IMR-90 (cell line): ENCODE measurements around the gene CNNM2. TPM values are rescaled to one million over a fixed set of nuclear protein-coding genes. Genes with fewer than 3 reads are reported as not detected.

Source experiments
- ATAC-seq: fragments of 200-7000 bp; cut with Tn5 transposase; 2 replicates; pipeline ENCODE4 v1.9.1; 2020; ENCODE audit warnings: low read depth, mild to moderate bottlenecking, moderate library complexity
- BruUV-seq: library from RNA; stranded (reverse); fragments of 400-500 nt; replicated peaks from 2 replicates; lab custom pipeline; 2021; lab: Mats Ljungman, UMichigan
- CTCF ChIA-PET: fragments of 300-600 bp; formaldehyde crosslinking; extraction: SDS; loops from one replicate; lab custom pipeline; 2021; ENCODE audit warnings: antibody characterized with exemption; lab: Yijun Ruan, JAX
- POLR2A ChIA-PET: fragments of 300-600 bp; sonication (Branson Sonifier 250); formaldehyde crosslinking; loops from one replicate; lab custom pipeline; 2022; ENCODE audit warnings: antibody characterized with exemption; ENCODE audit not compliant: unreplicated experiment; lab: Charles Lee
- DNase-seq: peaks from one replicate; pipeline ENCODE4 v3.0.0; 2013
- H2AFZ ChIP-seq: replicated peaks from 2 replicates; pipeline ENCODE3; 2013; ENCODE audit warnings: low read length, mild to moderate bottlenecking; ENCODE audit not compliant: poor library complexity
- H2AK5ac ChIP-seq: 2 replicates; pipeline ENCODE4 v1.6.1; 2013; ENCODE audit warnings: low read depth, low read length, inconsistent platforms
- H2AK9ac ChIP-seq: replicated peaks from 2 replicates; pipeline ENCODE3; 2013; ENCODE audit warnings: mild to moderate bottlenecking, low read depth, low read length, moderate library complexity; ENCODE audit not compliant: poor library complexity
- H2BK120ac ChIP-seq: 2 replicates; pipeline ENCODE4 v1.6.1; 2013; ENCODE audit warnings: low read depth, low read length, inconsistent platforms
- H2BK15ac ChIP-seq: 3 replicates; pipeline ENCODE4 v1.6.1; 2013; ENCODE audit warnings: low read depth, low read length, inconsistent platforms
- H2BK20ac ChIP-seq: 2 replicates; pipeline ENCODE4 v1.6.1; 2013; ENCODE audit warnings: low read depth, mild to moderate bottlenecking, inconsistent platforms, low read length, moderate library complexity
- H2BK5ac ChIP-seq: 2 replicates; pipeline ENCODE4 v1.6.1; 2013; ENCODE audit warnings: mild to moderate bottlenecking, low read depth, low read length, inconsistent platforms; ENCODE audit not compliant: poor library complexity, severe bottlenecking
- H3K14ac ChIP-seq: replicated peaks from 2 replicates; pipeline ENCODE4 v1.6.1; 2013; ENCODE audit warnings: low read depth, low read length, inconsistent platforms
- H3K18ac ChIP-seq: 2 replicates; pipeline ENCODE4 v1.6.1; 2013; ENCODE audit warnings: low read depth, low read length, control low read depth
- H3K23ac ChIP-seq: 2 replicates; pipeline ENCODE4 v1.6.1; 2013; ENCODE audit warnings: low read depth, low read length, inconsistent platforms
- H3K27ac ChIP-seq: 2 replicates; pipeline ENCODE4 v1.5.1; 2013; ENCODE audit warnings: mild to moderate bottlenecking, control low read depth, low read length; ENCODE audit not compliant: insufficient read depth
- H3K27me3 ChIP-seq: 2 replicates; pipeline ENCODE4 v1.6.1; 2013; ENCODE audit warnings: low read length; ENCODE audit not compliant: control insufficient read depth, insufficient read depth
- H3K36me3 ChIP-seq: 2 replicates; pipeline ENCODE4 v1.6.1; 2013; ENCODE audit warnings: low read length, mixed read lengths; ENCODE audit not compliant: control insufficient read depth, insufficient read depth
- H3K4ac ChIP-seq: 2 replicates; pipeline ENCODE4 v1.6.1; 2013; ENCODE audit warnings: low read depth, low read length, inconsistent platforms
- H3K4me1 ChIP-seq: 2 replicates; pipeline ENCODE4 v1.6.1; 2013; ENCODE audit warnings: low read length, mixed read lengths; ENCODE audit not compliant: control insufficient read depth, insufficient read depth
- H3K4me2 ChIP-seq: 2 replicates; pipeline ENCODE4 v1.6.1; 2013; ENCODE audit warnings: low read depth, mild to moderate bottlenecking, control low read depth, low read length, moderate library complexity
- H3K4me3 ChIP-seq: 2 replicates; pipeline ENCODE4 v1.5.1; 2013; ENCODE audit warnings: low read depth, mild to moderate bottlenecking, control low read depth, low read length, moderate library complexity; ENCODE audit not compliant: insufficient read depth
- H3K56ac ChIP-seq: 2 replicates; pipeline ENCODE4 v1.6.1; 2013; ENCODE audit warnings: low read length, inconsistent platforms; ENCODE audit not compliant: insufficient read depth; ENCODE audit errors: extremely low read depth
- H3K79me1 ChIP-seq, 2 experiments: 2 replicates each; pipeline ENCODE4 v1.6.1; 2013; ENCODE audit warnings: low read length in 2 of 2, inconsistent platforms in 1 of 2, low read depth in 1 of 2
- H3K9ac ChIP-seq: 2 replicates; pipeline ENCODE4 v1.6.1; 2013; ENCODE audit warnings: low read depth, low read length, control low read depth
- H3K9me1 ChIP-seq: 2 replicates; pipeline ENCODE4 v1.6.1; 2013; ENCODE audit warnings: low read length, inconsistent platforms; ENCODE audit not compliant: insufficient read depth
- H3K9me3 ChIP-seq: 2 replicates; pipeline ENCODE4 v1.6.1; 2013; ENCODE audit warnings: low read length; ENCODE audit not compliant: control insufficient read depth, insufficient read depth
- H4K20me1 ChIP-seq: 2 replicates; pipeline ENCODE4 v1.6.1; 2013; ENCODE audit warnings: low read length, inconsistent platforms; ENCODE audit not compliant: insufficient read depth
- H4K5ac ChIP-seq: 2 replicates; pipeline ENCODE4 v1.6.1; 2013; ENCODE audit warnings: mild to moderate bottlenecking, low read depth, low read length, control low read depth
- H4K8ac ChIP-seq, 2 experiments: 2 replicates each; pipeline ENCODE4 v1.6.1; 2013; ENCODE audit warnings: low read depth in 2 of 2, low read length in 2 of 2, control low read depth in 1 of 2, inconsistent platforms in 1 of 2
- H4K91ac ChIP-seq: 2 replicates; pipeline ENCODE4 v1.6.1; 2013; ENCODE audit warnings: low read depth, low read length, inconsistent platforms; ENCODE audit not compliant: insufficient read depth
- FOS ChIP-seq: fragments of 150-350 bp; IDR thresholded peaks from 2 replicates; pipeline ENCODE4 v1.6.1; 2016; ENCODE audit warnings: low read depth, low read length
- MAZ ChIP-seq: IDR thresholded peaks from 2 replicates; pipeline ENCODE4 v1.6.1; 2012; ENCODE audit warnings: low read depth, mild to moderate bottlenecking, low read length, improper control_type of control experiment, moderate library complexity, borderline replicate concordance
- NFE2L2 ChIP-seq: fragments of 150-350 bp; IDR thresholded peaks from 2 replicates; pipeline ENCODE4 v1.6.1; 2016; ENCODE audit warnings: low read depth, mild to moderate bottlenecking, low read length
- RCOR1 ChIP-seq: IDR thresholded peaks from 2 replicates; pipeline ENCODE4 v1.6.1; 2012; ENCODE audit warnings: mild to moderate bottlenecking, low read length, improper control_type of control experiment; ENCODE audit not compliant: insufficient replicate concordance
- RFX5 ChIP-seq: IDR thresholded peaks from 2 replicates; pipeline ENCODE4 v1.8.0; 2012; ENCODE audit warnings: low read depth, mild to moderate bottlenecking, low read length, moderate library complexity
- SMC3 ChIP-seq: fragments of 150-350 bp; IDR thresholded peaks from 2 replicates; pipeline ENCODE4 v1.6.1; 2016; ENCODE audit warnings: low read depth, mild to moderate bottlenecking, antibody characterized with exemption, low read length, moderate library complexity
- WGBS, 2 experiments: methylation state at CpG; one replicate each; pipeline versions ENCODE4 v1.1.5 to v1.1.7; 2013; ENCODE audit warnings: missing lambda C conversion rate in 2 of 2; ENCODE audit not compliant: insufficient read length in 1 of 2; ENCODE audit errors: extremely low coverage in 2 of 2; 5-methylcytosine and 5-hydroxymethylcytosine counted together
- dilution Hi-C: fragments of 300-500 bp; cut with HindIII; formaldehyde crosslinking; loops from one replicate; pipeline ENCODE4 v1.14.3; 2018; ENCODE audit warnings: low sequenced_read_pairs; ENCODE audit not compliant: unreplicated experiment
- in situ Hi-C: fragments of 300-500 bp; cut with MboI; formaldehyde crosslinking; loops from 3 replicates; pipeline ENCODE4 v1.14.3; 2019; ENCODE audit warnings: low sequenced_read_pairs, inconsistent platforms, mixed read lengths
- intact Hi-C: fragments of 100-400 bp; cut with micrococcal nuclease; formaldehyde crosslinking; loops from 2 replicates; pipeline ENCODE4 v1.10.0; 2022
- polyA plus RNA-seq, 3 experiments: library from polyadenylated mRNA; depleted of rRNA; stranded (reverse); fragments of >200 nt; gene quantifications; 2 replicates each; pipeline ENCODE4 v1.2.3, GENCODE V29; 2012; ENCODE audit warnings: low replicate concordance in 1 of 3
- total RNA-seq: library from RNA; depleted of rRNA; stranded (reverse); fragments of >200 nt; gene quantifications from 2 replicates; pipeline ENCODE4 v1.2.3, GENCODE V29; 2012
- TF ChIP-seq, protein P1 (sequence below): fragments of 150-350 bp; IDR thresholded peaks from 2 replicates; pipeline ENCODE4 v1.6.1; 2016; ENCODE audit warnings: low read depth, mild to moderate bottlenecking, low read length, moderate library complexity, borderline replicate concordance

The CNNM2 gene
- total and polyA plus RNA-seq, 2 of the 4 experiments (the other 2 are of a cell fraction): 4.7 to 5.6 TPM

GRCh38 chr10:103077491-103078308 lies 159.6 kb downstream of the CNNM2 start:
- Histone ChIP-seq H3K9ac (no peak overlapping the region), H2AK5ac (no peak overlapping the region), H2AFZ (no peak overlapping the region), H2BK20ac (no peak overlapping the region), H3K27me3 (no peaks in the 10 kb centered on the region), H3K56ac (no peak overlapping the region), H3K9me1 (peaks cover 9% of the 10 kb centered on the region), H2AK9ac (no peak overlapping the region), H3K4me1 (no peaks in the 10 kb centered on the region), H3K18ac (no peak overlapping the region), H3K9me3 (no peaks in the 10 kb centered on the region), H3K79me1 (peaks cover 0 to 12% of the 10 kb centered on the region in 2 experiments; a peak in 1 of 4 replicates), H3K4ac (no peak overlapping the region), H3K4me2 (no peak overlapping the region), H2BK5ac (no peak overlapping the region), H3K23ac (no peak overlapping the region), H4K8ac (no peak overlapping the region), H3K36me3 (peaks cover 49% of the 10 kb centered on the region), H4K91ac (no peak overlapping the region), H3K4me3 (no peak overlapping the region), H4K20me1 (no peaks in the 10 kb centered on the region), H3K27ac (no peak overlapping the region), H2BK120ac (no peak overlapping the region), H4K5ac (no peak overlapping the region), H2BK15ac (no peak overlapping the region), H3K14ac (no peak overlapping the region)
- intact Hi-C loops: no loop called here
- no TSS peak for BruUV-seq
- ATAC-seq: peak; percentile 13; the same call in 1 of the 2 replicates
- ChIA-PET POLR2A (no interaction called here), CTCF (no interaction called here)
- in situ Hi-C loops: no loop called here
- DNase-seq: no peak
- WGBS, 2 experiments: 87% methylated on average over 6 of the region's 16 CpGs; no CpG with 5 or more reads in 1 of the 2 experiments
- dilution Hi-C loops: no loop called here
- TF ChIP-seq MAZ (no peak), RCOR1 (no peak), SMC3 (no peak), FOS (no peak), NFE2L2 (no peak), RFX5 (no peak)
- TF ChIP-seq, protein P1, sequence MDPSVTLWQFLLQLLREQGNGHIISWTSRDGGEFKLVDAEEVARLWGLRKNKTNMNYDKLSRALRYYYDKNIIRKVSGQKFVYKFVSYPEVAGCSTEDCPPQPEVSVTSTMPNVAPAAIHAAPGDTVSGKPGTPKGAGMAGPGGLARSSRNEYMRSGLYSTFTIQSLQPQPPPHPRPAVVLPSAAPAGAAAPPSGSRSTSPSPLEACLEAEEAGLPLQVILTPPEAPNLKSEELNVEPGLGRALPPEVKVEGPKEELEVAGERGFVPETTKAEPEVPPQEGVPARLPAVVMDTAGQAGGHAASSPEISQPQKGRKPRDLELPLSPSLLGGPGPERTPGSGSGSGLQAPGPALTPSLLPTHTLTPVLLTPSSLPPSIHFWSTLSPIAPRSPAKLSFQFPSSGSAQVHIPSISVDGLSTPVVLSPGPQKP: no peak
